ENCODE results near the gene PLXND1.

DNA sequence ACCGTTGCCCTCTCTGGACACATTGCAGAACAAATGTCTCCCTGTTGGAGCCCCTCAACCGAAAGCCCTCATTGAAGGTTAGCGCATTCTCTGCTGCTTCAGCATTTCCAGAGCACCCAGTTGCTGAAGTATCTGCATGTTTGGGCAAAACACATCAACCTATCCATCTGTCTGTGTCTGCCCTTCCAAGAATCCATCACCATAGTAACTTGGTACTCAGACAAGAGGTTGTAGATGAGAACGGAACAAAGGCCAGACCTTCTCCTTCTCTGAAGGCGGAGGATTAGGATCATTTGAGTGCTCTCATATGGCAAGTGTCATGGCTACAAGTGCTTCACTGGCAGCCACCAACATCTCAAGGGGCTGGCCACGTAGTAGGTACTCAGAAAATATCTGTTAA is 101.1 kb downstream of the PLXND1 start:
- TF ChIP-seq, protein P1, sequence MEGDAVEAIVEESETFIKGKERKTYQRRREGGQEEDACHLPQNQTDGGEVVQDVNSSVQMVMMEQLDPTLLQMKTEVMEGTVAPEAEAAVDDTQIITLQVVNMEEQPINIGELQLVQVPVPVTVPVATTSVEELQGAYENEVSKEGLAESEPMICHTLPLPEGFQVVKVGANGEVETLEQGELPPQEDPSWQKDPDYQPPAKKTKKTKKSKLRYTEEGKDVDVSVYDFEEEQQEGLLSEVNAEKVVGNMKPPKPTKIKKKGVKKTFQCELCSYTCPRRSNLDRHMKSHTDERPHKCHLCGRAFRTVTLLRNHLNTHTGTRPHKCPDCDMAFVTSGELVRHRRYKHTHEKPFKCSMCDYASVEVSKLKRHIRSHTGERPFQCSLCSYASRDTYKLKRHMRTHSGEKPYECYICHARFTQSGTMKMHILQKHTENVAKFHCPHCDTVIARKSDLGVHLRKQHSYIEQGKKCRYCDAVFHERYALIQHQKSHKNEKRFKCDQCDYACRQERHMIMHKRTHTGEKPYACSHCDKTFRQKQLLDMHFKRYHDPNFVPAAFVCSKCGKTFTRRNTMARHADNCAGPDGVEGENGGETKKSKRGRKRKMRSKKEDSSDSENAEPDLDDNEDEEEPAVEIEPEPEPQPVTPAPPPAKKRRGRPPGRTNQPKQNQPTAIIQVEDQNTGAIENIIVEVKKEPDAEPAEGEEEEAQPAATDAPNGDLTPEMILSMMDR (IDR thresholded peaks at IDR 0.05): no peak
- no peak for TF ChIP-seq EZH2 (IDR thresholded peaks at IDR 0.05; ENCODE audit: borderline replicate concordance, insufficient read depth, low read depth, low read length, poor library complexity, severe bottlenecking)
